AG10803 (cell line): Measurements from ENCODE around the gene DEAF1.

ENCODE experiments used
- DNase-seq: peaks from one replicate; pipeline ENCODE4 v3.0.0; 2010; ENCODE audit warnings: low read depth
- H3K4me3 ChIP-seq: 2 replicates; pipeline ENCODE4 v1.5.1; 2011; ENCODE audit warnings: mild to moderate bottlenecking, low read length, control low read depth
- TF ChIP-seq, protein P1 (sequence below): conservative IDR thresholded peaks from 2 replicates; pipeline ENCODE4 v1.5.1; 2011; ENCODE audit warnings: mild to moderate bottlenecking, low read length, control low read depth, inconsistent platforms

Gene DEAF1

DNA sequence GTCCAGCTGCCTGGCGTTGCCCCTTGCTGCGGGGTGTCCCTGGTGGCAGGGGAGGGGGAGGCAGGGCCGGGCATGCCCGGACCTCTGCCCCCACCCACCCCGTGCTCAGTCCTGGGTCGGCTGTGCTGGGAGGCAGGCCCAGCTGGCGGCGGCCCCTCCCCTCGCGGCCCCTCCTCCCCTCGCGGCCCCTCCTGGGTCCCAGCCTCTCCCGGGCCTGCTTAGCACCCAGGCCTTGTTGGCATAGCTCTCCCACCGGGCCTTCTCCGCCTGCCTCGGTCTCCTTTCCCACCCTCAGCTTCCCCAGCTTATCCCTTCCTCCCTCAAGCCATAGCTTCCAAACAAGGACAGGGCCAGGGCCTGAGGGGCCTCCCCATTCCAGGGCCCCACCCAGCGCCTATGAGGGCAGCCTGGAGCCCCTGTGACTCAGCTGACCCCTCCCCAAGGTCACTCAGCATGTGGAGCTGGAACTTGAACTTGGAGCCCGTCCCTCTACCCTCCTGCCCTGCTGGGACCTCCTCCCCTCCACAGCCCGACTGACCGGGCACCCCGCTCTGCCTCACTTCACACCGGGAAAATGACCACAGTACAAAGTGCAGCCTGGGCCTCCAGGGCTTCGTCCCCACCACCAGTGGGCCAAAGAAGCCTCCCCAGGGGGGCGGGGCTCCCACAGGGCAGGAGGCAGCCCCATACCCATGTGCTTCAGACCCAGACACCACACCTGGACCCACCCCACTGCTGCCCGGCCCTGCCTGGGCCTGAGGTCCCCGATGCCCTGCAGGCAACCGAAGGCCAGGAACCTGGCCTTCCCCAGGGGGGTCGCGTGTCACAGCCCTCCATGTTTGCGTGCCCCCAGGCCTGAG lies 12.2 kb upstream of the DEAF1 start:
- DNase-seq, result peak; percentile 49
- peak overlapping the region; percentile 89 for H3K4me3 ChIP-seq

DNA sequence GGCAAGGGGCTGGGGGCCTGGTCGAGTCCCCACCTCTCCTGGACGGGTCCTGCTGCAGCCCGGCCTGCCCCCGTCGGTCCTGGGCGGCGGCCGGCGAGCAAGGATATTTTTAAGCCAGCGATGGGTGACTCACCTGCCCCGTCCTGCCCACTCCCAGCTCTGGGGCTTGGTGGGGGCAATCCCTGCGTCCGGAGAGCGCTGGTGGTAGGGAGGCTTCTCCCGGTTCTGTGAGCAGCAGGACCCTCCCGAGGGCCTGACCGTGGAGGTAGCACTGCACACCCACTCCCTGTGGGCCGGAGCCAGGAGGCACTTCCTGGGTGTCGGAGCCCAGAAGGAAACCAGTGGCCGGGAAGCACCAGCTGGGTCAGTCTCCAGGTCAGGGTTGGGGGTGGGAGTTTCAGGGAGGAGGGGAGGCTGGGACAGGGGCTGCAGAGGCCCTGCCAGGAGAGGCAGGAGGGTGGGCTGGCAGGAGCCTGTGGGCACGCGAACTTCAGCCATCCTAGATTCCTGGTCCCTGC lies 11.5 kb upstream of the DEAF1 start:
- peak; percentile 43 for DNase-seq
- TF ChIP-seq, protein P1, sequence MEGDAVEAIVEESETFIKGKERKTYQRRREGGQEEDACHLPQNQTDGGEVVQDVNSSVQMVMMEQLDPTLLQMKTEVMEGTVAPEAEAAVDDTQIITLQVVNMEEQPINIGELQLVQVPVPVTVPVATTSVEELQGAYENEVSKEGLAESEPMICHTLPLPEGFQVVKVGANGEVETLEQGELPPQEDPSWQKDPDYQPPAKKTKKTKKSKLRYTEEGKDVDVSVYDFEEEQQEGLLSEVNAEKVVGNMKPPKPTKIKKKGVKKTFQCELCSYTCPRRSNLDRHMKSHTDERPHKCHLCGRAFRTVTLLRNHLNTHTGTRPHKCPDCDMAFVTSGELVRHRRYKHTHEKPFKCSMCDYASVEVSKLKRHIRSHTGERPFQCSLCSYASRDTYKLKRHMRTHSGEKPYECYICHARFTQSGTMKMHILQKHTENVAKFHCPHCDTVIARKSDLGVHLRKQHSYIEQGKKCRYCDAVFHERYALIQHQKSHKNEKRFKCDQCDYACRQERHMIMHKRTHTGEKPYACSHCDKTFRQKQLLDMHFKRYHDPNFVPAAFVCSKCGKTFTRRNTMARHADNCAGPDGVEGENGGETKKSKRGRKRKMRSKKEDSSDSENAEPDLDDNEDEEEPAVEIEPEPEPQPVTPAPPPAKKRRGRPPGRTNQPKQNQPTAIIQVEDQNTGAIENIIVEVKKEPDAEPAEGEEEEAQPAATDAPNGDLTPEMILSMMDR, result no peak

More for the DNA sequence above, 12.2 kb upstream of the DEAF1 start:
- TF ChIP-seq, protein P1, result peak; percentile 20

DNA sequence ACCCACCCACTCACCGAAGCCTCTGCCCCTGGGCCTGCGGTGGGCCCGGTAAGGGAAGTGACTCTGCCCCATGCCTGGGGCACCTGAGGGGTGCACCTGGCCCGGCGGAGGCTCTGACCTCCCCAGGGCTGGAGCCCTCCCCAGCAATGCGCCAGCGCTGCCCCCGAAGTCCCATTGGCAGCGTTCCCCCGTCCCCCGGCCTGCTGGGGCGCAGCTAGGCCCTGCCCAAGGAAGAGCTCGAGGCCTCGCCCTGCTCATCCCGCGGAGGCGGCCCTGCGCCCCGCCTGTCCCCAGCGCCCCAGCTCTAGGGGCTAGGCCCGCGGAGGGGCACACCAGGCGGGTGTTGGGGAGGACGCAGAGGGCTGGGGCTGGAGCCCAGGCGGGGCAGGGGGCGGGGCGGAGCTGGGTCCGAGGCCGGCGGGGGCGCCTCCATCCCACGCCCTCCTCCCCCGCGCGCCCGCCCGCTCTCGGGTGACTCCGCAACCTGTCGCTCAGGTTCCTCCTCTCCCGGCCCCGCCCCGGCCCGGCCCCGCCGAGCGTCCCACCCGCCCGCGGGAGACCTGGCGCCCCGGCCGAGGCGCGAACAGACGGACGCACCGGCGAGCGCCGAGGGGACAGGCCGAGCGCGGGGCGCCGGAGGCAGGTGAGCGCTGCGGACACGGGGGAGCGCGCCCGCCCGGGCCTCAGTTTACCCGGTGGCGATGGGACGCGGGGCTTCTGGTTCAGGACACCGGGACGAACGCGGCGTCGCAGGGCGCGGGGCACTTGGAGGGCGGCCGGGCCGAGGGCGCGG lies 10.8 kb upstream of the DEAF1 start, which contains the start of gene EPS8L2:
EPS8L2 (plus strand) TSS at position 586 of the 793 bp plus-strand sequence. CDS start 3,177 bp downstream, outside the sequence.
- TF ChIP-seq, protein P1, result no peak
- DNase-seq, result no peak

More for the DNA sequence above, 11.5 kb upstream of the DEAF1 start:
- peak overlapping the region; percentile 89 for H3K4me3 ChIP-seq

DNA sequence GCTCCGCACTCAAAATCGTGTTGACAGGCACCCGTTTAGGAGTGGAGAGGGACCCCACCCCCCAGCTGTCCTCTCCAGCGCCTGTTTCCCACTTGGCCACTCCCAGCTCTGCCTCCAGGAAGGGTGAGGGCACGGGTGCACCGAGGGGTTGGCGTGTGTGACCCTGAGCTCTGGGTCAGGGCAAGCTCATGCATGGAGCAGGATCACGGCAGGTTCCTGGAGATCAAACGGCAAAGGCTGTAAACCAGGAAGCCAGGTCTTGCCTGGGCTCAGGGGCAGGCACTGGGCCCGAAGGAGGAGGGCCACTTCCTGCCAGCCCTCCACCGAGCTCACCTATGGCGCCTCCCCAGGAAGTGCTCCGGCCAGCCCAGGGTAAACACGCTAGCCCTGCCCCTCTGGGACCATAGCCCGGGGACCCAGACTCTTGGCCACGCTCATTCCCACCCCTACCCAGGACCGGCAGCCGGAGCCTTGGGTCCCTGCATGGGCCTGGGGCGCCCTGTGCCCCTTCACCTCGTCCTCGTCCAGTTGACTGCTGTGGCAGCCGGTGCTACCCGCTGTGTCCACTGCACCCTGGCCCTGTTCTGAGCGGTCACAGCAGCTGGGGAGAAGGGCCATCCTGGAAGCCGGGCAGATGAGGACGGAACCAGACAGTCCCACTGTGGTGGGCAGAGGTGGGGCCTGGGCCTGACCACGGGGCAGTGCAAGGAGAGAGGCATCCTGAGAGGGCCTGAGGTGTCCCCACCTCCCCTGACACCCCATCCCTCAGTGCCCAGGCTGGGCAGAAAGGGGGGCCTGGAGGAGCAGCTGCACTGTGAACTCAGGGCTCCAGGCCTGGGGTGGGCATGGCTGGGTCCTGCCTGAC lies 10.0 kb upstream of the DEAF1 start:
- H3K4me3 ChIP-seq, result peak overlapping the region; percentile 89
- TF ChIP-seq, protein P1, result no peak
- DNase-seq, result no peak

More for the DNA sequence above, 10.8 kb upstream of the DEAF1 start, which contains the start of gene EPS8L2:
- H3K4me3 ChIP-seq, result peak within 1 kb of the TSS; percentile 89

DNA sequence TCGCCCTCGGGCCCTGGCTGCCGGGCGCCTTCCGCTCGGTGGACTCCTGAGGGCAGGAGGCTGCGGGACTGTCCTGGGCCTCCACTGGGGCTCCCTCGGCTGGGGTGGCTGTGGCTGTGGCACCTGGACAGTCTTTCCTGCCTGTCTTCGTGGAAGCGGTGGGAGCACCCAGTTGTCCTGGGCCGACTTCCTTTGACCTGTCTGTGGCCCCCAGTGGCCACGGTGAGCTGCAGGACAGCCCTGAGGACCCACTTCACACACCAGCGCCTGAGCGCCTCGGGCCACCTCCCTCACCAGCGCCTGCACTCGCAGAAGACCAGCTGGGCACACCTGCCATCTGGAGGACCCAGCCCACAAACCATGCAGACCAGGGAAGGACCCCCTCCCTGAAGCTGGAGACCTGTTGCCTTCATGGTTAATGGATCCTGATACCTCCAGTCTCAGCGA lies 9.2 kb upstream of the DEAF1 start:
- H3K4me3 ChIP-seq, result 0 out of 2 replicates have a peak overlapping the region, but pooled peaks have one; percentile 89
- no peak for DNase-seq
- TF ChIP-seq, protein P1, result no peak

DNA sequence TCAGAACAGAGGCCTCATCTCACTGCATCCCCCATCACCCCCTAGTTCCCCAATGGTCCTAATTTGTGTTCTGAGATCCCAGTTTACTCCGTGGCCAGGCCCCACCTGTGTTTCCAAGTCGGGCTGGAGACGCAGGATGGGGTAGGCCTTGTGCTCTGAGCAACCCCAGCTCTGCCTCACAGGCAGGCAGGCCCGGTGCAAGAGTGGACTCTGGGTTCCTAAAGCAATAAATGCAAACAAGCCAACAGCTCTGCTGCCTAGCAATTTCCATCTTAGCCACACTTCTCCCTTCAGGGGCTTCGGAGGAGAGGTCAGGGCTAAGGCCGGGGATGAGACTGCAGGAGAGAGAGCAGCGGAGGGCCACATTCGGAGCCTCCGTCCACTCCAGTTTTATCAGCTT lies 8.5 kb upstream of the DEAF1 start:
- TF ChIP-seq, protein P1, result no peak
- no peak overlapping the region for H3K4me3 ChIP-seq
- DNase-seq, result no peak
